Astrocyte of the spinal cord (primary cell): ENCODE results near the gene PREX1.

ENCODE experiments used
- DNase-seq: peaks from one replicate; pipeline ENCODE4 v3.0.0; 2011; ENCODE audit warnings: low read depth, low spot score
- H3K4me3 ChIP-seq: 2 replicates; pipeline ENCODE4 v1.5.1; 2011; ENCODE audit warnings: low read depth, mild to moderate bottlenecking, low read length, moderate library complexity
- CTCF ChIP-seq: IDR thresholded peaks from 2 replicates; pipeline ENCODE4 v1.5.1; 2012; ENCODE audit warnings: low read depth, mild to moderate bottlenecking, low read length, inconsistent platforms
- in situ Hi-C: cut with HindIII; loops from 2 replicates; pipeline ENCODE4 v1.10.0; 2017; ENCODE audit warnings: low sequenced_read_pairs

Gene PREX1

GRCh38 chr20:48651960-48652359, 175.8 kb downstream of the PREX1 start:
- TF ChIP-seq CTCF = no peak
- in situ Hi-C loops = no loop called here
- H3K4me3 ChIP-seq = no peak overlapping the region
- DNase-seq = no peak

GRCh38 chr20:48651271-48651670, 176.5 kb downstream of the PREX1 start:
- TF ChIP-seq CTCF = no peak
- in situ Hi-C loops = no loop called here
- DNase-seq = no peak
- no peak overlapping the region for H3K4me3 ChIP-seq

- in situ Hi-C loops = no loop called here
- DNase-seq = no peak
- TF ChIP-seq CTCF = no peak
- H3K4me3 ChIP-seq = no peak overlapping the region
These were observed 177.9 kb downstream of the PREX1 start for GRCh38 chr20:48649868-48650267.

- DNase-seq = no peak
- H3K4me3 ChIP-seq = no peak overlapping the region
- in situ Hi-C loops = no loop called here
- TF ChIP-seq CTCF = no peak
These were observed 178.6 kb downstream of the PREX1 start for GRCh38 chr20:48649104-48649626.

GRCh38 chr20:48648482-48649051, 179.2 kb downstream of the PREX1 start:
- in situ Hi-C loops = no loop called here
- TF ChIP-seq CTCF = no peak
- no peak overlapping the region for H3K4me3 ChIP-seq
- no peak for DNase-seq

GRCh38 chr20:48647858-48648257, 179.9 kb downstream of the PREX1 start:
- no peak for DNase-seq
- no peak overlapping the region for H3K4me3 ChIP-seq
- TF ChIP-seq CTCF = no peak
- in situ Hi-C loops = no loop called here
